GM12874 (cell line): Measurements from ENCODE around the gene CDADC1.

Experiments
- CTCF ChIP-seq: IDR thresholded peaks from 2 replicates; pipeline ENCODE4 v1.5.1; 2011; ENCODE audit warnings: low read depth, mild to moderate bottlenecking, control low read depth, low read length, moderate library complexity; ENCODE audit not compliant: insufficient read depth

Gene CDADC1

GRCh38 chr13:49308097-49308875, 60.6 kb downstream of the CDADC1 start:
- TF ChIP-seq CTCF, result no peak

GRCh38 chr13:49308921-49309408, 61.2 kb downstream of the CDADC1 start:
- TF ChIP-seq CTCF, result no peak

- no peak for TF ChIP-seq CTCF
Measured at GRCh38 chr13:49310251-49310650, 62.5 kb downstream of the CDADC1 start.

GRCh38 chr13:49311816-49312215, 64.1 kb downstream of the CDADC1 start:
- no peak for TF ChIP-seq CTCF

- TF ChIP-seq CTCF, result no peak
Measured at GRCh38 chr13:49314344-49314882, 66.7 kb downstream of the CDADC1 start.

- no peak for TF ChIP-seq CTCF
Measured at GRCh38 chr13:49315036-49315565, 67.4 kb downstream of the CDADC1 start.

GRCh38 chr13:49315756-49316482, 68.2 kb downstream of the CDADC1 start:
- TF ChIP-seq CTCF, result no peak
